HL-60/S4 (cell line): Measurements from ENCODE around the gene TRIM49D2.
"Not testable (repeated sequence)": the region's sequence is repeated elsewhere in the genome, so short reads cannot be mapped to it uniquely, and the experiment has no call there.

Experiments
- in situ Hi-C: fragments of 300-500 bp; cut with MboI; formaldehyde crosslinking; loops from 2 replicates; pipeline ENCODE4 v1.14.3; 2022; ENCODE audit warnings: low sequenced_read_pairs

The TRIM49D2 gene

GRCh38 chr11:89923764-89924163 is at the start of gene TRIM49D2:
TSS of gene TRIM49D2 (plus strand) at chr11:89924064. CDS start at chr11:89926762, 2,698 bp downstream.
- in situ Hi-C loops, result not testable (repeated sequence)

- in situ Hi-C loops, result not testable (repeated sequence)
These were observed 46.4 kb upstream of the TRIM49D2 start for GRCh38 chr11:89877511-89877910.

- in situ Hi-C loops, result not testable (repeated sequence)
These were observed 30.6 kb upstream of the TRIM49D2 start for GRCh38 chr11:89893245-89893644.

GRCh38 chr11:89900809-89901208 is 23.1 kb upstream of the TRIM49D2 start:
- in situ Hi-C loops, result not testable (repeated sequence)

GRCh38 chr11:89922195-89922660 is 1.6 kb upstream of the TRIM49D2 start, which contains the start of gene TRIM49D1:
TSS of gene TRIM49D1 (minus strand) at chr11:89922245. CDS start at chr11:89917710, 4,535 bp downstream.
- in situ Hi-C loops, result no loop called here

- in situ Hi-C loops, result not testable (repeated sequence)
These were observed 37.0 kb downstream of the TRIM49D2 start for GRCh38 chr11:89960833-89961232.

GRCh38 chr11:89965737-89966136 is 41.9 kb downstream of the TRIM49D2 start, which contains the start of gene TRIM64:
TSS of gene TRIM64 (plus strand) at chr11:89966037. CDS start at chr11:89968504, 2,467 bp downstream.
- in situ Hi-C loops, result not testable (repeated sequence)
